Right atrium auricular region (tissue), 2 donors: ENCODE measurements around the gene CPLX3. TPM values are rescaled to one million over a fixed set of nuclear protein-coding genes. Genes with fewer than 3 reads are reported as not detected.

Experiments
- DNase-seq: peaks from one replicate; pipeline ENCODE4 v3.0.0-alpha.2; 2019; ENCODE audit warnings: low spot score
- H3K27ac ChIP-seq, 2 donors: fragments of 200-600 bp; sonication (generic); 1 replicate in 1 of 2; 2 replicates in 1 of 2; pipeline ENCODE4 v1.5.1; 2016 to 2019
- H3K27me3 ChIP-seq, 2 donors: fragments of 200-600 bp; sonication (generic); one replicate each; pipeline versions ENCODE4 v1.5.1 to v1.6.0; 2017 to 2019
- H3K36me3 ChIP-seq: fragments of 200-600 bp; sonication (generic); one replicate; pipeline ENCODE4 v1.5.1; 2016
- H3K4me1 ChIP-seq, 2 donors: fragments of 200-600 bp; sonication (generic); one replicate each; pipeline versions ENCODE4 v1.5.1 to v1.6.0; 2017 to 2019
- H3K4me3 ChIP-seq, 2 donors: fragments of 200-600 bp; sonication (generic); 1 replicate in 1 of 2; 2 replicates in 1 of 2; pipeline ENCODE4 v1.5.1; 2017 to 2019; ENCODE audit warnings: mild to moderate bottlenecking in 1 of 2, moderate library complexity in 1 of 2
- H3K9me3 ChIP-seq, 2 donors: fragments of 200-600 bp; sonication (generic); one replicate each; pipeline ENCODE4 v1.5.1; 2019
- total RNA-seq, 2 donors: library from RNA; depleted of rRNA; stranded (reverse); fragments of >200 nt; gene quantifications; one replicate each; pipeline ENCODE4 v1.1.0, GENCODE V29; 2016
- TF ChIP-seq, protein P1 (sequence below), 2 donors: fragments of 200-600 bp; sonication (generic); IDR thresholded peaks; one replicate each; pipeline ENCODE4 v1.5.1; 2019; ENCODE audit warnings: antibody characterized with exemption in 2 of 2

CPLX3 gene
- total RNA-seq, 2 donors from 2014 or later, result 1.1 to 10.8 TPM

DNA sequence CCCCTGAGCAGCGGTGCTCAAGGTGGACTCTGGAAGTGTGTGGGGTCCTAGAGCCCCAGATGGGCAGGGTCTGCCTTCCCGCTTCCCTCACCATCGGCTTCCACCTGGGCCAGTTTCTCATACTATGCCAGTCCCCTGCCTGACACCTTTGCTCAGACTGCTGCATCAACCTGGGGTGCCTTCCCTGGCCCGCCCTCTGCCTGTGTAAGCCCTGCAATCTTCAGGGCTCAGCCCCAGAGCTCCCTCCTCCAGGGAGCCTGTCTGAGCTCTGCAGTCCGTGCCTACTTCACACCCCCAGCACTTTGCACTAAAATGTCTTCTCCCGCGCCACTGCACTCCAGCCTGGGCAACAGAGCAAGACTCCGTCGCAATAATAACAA lies 31.5 kb upstream of the CPLX3 start:
- peaks cover 0 to 74% of the 10 kb centered on the region in 2 donors for H3K4me1 ChIP-seq
- no peak for DNase-seq
- H3K27ac ChIP-seq, result peak overlapping the region in 1 of 2 donors; percentile 59
- H3K9me3 ChIP-seq, result no peaks in the 10 kb centered on the region
- TF ChIP-seq, protein P1, sequence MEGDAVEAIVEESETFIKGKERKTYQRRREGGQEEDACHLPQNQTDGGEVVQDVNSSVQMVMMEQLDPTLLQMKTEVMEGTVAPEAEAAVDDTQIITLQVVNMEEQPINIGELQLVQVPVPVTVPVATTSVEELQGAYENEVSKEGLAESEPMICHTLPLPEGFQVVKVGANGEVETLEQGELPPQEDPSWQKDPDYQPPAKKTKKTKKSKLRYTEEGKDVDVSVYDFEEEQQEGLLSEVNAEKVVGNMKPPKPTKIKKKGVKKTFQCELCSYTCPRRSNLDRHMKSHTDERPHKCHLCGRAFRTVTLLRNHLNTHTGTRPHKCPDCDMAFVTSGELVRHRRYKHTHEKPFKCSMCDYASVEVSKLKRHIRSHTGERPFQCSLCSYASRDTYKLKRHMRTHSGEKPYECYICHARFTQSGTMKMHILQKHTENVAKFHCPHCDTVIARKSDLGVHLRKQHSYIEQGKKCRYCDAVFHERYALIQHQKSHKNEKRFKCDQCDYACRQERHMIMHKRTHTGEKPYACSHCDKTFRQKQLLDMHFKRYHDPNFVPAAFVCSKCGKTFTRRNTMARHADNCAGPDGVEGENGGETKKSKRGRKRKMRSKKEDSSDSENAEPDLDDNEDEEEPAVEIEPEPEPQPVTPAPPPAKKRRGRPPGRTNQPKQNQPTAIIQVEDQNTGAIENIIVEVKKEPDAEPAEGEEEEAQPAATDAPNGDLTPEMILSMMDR (IDR thresholded peaks at IDR 0.05), result no peak
- no peaks in the 10 kb centered on the region for H3K27me3 ChIP-seq
- H3K4me3 ChIP-seq, result no peak overlapping the region
- H3K36me3 ChIP-seq, result peaks cover 12% of the 10 kb centered on the region

DNA sequence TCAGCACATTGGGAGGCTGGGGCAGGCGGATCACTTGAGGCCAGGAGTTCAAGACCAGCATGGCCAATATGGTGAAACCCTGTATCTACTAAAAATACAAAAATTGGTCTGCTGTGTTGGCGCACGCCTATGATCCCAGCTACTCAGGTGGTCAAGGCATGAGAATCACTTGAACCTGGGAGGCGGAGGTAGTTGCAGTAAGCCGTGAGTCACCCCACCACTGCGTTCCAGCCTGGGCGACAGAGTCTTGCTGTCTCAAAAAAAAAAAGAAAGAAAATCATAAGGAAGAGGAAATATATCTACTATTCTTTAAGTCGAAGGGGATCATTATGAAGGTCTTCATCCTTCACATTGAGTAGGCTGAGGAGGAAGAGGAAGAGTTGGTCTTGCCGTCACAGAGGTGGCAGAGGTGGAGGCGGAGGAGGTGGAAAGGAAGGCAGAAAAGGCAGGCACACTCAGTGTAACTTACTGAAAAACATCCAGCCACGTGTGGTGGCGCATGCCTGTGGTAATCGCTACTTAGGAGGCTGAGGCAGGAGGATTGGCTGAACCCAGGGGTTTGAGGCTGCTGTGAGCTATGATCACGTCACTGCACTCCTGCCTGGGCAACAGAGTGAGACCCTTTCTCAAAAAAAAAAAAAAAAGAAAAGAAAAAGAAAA lies 30.3 kb upstream of the CPLX3 start:
- H3K9me3 ChIP-seq, result no peaks in the 10 kb centered on the region
- no peak overlapping the region for H3K4me3 ChIP-seq
- no peak overlapping the region for H3K27ac ChIP-seq
- H3K4me1 ChIP-seq, result peaks cover 0 to 73% of the 10 kb centered on the region in 2 donors
- DNase-seq, result no peak
- peaks cover 19% of the 10 kb centered on the region for H3K36me3 ChIP-seq
- TF ChIP-seq, protein P1 (IDR thresholded peaks at IDR 0.05), result no peak
- no peaks in the 10 kb centered on the region for H3K27me3 ChIP-seq

DNA sequence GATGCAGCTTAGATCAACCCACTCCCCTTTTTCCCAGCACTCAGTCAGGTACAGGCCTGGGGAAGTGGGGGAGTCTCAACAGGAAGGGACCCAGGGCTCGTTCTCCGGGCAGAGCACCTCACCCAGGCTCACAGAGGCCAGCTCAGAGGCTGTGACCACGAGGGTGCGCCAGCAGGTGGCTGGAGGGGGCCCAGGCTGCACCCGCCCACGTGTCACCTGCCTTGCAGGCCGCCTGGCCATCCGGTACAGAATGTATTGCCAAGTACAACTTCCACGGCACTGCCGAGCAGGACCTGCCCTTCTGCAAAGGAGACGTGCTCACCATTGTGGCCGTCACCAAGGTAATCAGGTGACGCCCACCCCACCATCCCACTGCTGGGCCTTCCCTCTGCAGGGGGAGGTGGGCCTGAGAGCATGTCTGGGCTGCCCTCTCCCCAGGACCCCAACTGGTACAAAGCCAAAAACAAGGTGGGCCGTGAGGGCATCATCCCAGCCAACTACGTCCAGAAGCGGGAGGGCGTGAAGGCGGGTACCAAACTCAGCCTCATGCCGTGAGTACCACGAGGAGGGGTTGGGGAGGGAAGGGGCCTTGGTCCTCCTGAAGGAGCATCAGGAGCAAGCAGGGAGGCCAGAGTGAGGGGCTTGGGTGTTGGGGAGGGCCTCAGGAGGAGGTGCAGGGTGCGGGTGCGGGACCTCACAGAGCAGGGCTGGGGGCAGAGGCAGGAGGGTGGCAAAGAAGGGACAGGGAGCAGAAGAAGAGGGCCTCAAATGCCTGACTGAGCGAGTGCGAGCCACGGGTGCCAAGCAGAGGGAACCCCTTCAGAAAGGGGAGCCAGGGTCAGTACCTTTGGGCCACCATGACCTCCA lies 27.8 kb upstream of the CPLX3 start:
- TF ChIP-seq, protein P1 (IDR thresholded peaks at IDR 0.05), result no peak
- peak overlapping the region; percentile 72 to 80 for H3K27ac ChIP-seq
- H3K36me3 ChIP-seq, result peaks cover 39% of the 10 kb centered on the region
- H3K9me3 ChIP-seq, result no peaks in the 10 kb centered on the region
- H3K4me1 ChIP-seq, result peaks cover 0 to 47% of the 10 kb centered on the region in 2 donors
- no peaks in the 10 kb centered on the region for H3K27me3 ChIP-seq
- DNase-seq, result no peak
- H3K4me3 ChIP-seq, result no peak overlapping the region

DNA sequence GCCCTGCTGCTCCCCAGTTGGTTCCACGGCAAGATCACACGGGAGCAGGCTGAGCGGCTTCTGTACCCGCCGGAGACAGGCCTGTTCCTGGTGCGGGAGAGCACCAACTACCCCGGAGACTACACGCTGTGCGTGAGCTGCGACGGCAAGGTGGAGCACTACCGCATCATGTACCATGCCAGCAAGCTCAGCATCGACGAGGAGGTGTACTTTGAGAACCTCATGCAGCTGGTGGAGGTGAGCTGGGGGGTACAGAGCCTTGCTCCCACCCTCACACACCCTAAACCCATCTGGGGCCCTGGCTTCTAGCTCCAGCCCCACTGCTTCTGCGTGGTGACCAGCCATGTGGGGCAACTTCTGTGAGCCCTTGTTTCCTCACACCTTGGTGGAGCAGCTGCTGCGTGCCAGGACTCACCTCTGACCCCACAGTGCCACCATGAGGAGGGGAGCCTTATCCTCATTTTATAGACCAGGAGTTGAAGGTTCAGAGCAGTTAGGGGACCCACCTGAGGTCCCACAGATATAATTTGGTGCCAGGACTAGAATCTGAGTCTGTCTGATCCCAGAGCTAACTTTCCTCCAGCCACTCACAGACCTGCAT lies 27.1 kb upstream of the CPLX3 start:
- Histone ChIP-seq H3K9me3 (no peaks in the 10 kb centered on the region), H3K36me3 (peaks cover 39% of the 10 kb centered on the region), H3K27ac (peak overlapping the region; percentile 72 to 80), H3K4me1 (peaks cover 0 to 42% of the 10 kb centered on the region in 2 donors), H3K27me3 (no peaks in the 10 kb centered on the region), H3K4me3 (no peak overlapping the region)
- no peak for DNase-seq
- TF ChIP-seq, protein P1 (IDR thresholded peaks at IDR 0.05), result no peak

DNA sequence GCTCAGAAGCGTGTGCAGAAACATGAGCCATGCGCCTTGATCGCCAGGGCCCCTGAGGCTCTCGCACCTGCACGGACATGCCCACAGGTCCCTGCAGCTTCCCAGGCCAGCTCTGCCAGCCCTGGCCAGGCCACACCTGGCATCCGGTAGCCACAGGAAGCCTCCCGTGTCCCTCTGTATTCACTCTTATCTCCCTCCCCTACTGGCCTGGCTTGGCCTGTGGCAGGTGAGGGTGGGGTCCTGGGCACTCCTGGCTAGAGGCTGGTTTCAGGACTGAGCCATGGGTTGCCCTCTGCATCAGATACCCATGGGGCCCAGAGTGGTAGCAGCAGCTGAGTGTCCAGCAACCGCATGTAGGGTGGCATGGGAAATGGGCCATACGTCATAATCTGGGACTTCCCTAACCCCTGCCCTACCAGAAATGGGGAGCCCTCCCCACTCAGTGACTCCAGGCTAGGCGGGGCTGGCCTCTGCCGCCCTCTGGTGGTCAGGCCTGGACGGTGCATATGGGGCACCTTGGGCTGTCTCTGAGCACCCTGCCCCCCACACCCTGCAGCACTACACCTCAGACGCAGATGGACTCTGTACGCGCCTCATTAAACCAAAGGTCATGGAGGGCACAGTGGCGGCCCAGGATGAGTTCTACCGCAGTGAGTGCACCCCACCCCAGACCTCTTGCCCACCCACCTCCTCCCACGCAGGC lies 26.4 kb upstream of the CPLX3 start:
- TF ChIP-seq, protein P1 (IDR thresholded peaks at IDR 0.05), result peak; percentile 96 to 98
- Histone ChIP-seq H3K9me3 (no peaks in the 10 kb centered on the region), H3K4me1 (peaks cover 0 to 35% of the 10 kb centered on the region in 2 donors), H3K27me3 (no peaks in the 10 kb centered on the region), H3K27ac (peak overlapping the region; percentile 72 to 80), H3K4me3 (no peak overlapping the region), H3K36me3 (peaks cover 39% of the 10 kb centered on the region)
- DNase-seq, result peak; percentile 83
